HG03025 (cell line): Measurements from ENCODE around the gene ZPR1.
"Not testable (repeated sequence)": the region's sequence is repeated elsewhere in the genome, so short reads cannot be mapped to it uniquely, and the experiment has no call there.

Experiments
- ATAC-seq: cut with Tn5 transposase; IDR thresholded peaks from one replicate; pipeline ENCODE4 v1.9.1; 2021; ENCODE audit warnings: mild to moderate bottlenecking, moderate library complexity; ENCODE audit not compliant: unreplicated experiment, low FRiP score

The ZPR1 gene

GRCh38 chr11:116771935-116772334 lies 15.9 kb downstream of the ZPR1 start:
- ATAC-seq = no peak

DNA sequence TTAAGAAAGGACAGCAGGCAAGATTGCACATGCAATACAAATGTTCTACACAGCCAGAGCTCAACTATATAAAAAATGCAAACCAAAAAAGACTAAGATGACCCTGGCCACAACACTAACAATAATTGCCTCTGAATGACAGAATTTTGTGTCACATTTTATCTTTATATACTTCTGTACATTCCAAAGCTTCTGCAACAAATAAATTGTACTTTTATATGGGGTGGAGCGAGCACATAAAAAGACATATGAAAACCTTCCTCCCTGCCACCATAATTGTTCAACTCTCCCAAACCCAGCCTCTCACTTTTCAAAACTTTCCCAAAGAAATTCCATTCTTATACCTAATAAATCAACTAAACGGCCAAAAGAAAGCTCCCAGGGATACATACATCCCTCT lies 25.7 kb downstream of the ZPR1 start:
- no peak for ATAC-seq

GRCh38 chr11:116756044-116756443 lies 31.8 kb downstream of the ZPR1 start:
- ATAC-seq = not testable (repeated sequence)

GRCh38 chr11:116750070-116750718 lies 37.6 kb downstream of the ZPR1 start:
- no peak for ATAC-seq

- ATAC-seq = no peak
Observed at GRCh38 chr11:116742104-116742503, 45.7 kb downstream of the ZPR1 start.

DNA sequence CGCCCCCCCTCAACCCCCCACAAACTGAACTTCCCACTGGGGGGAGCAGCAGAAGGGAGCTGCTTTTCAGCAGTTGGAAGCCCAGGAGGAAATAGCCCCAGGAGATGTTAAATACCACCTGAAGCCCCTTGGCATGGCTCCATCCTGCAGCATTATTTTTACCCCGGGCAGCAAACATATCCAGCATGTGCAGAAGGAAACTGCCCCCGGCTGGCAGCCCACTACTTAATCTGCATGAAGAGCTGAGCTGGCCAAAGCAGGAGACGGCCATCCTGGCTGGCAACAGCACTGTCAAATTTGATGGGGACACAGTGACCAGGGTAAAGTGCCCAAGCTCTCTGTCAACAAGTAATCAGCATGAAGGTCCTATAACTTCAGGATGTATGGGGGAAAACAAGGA lies 47.1 kb downstream of the ZPR1 start:
- ATAC-seq = no peak

- ATAC-seq = no peak
Observed at GRCh38 chr11:116738975-116739374, 48.8 kb downstream of the ZPR1 start.

DNA sequence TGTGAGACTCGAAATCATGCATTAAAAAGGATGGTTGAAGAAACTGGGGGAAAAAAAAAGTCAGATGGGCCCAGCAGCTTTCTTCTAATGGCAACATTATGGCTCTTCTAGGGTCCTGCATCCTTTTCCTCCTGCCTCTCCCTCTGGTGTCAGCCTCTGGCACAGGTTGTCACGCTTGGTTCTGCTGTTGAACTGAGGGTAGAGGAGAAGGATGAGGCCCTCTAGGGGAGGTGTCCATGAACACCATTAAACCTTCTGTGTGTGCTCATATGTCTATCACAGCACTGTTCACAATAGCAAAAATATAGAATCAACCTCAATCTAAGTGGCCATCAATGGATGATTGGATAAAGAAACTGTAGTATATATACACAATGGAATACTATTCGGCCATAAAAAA lies 51.1 kb downstream of the ZPR1 start:
- ATAC-seq = no peak

GRCh38 chr11:116733969-116734508 lies 53.8 kb downstream of the ZPR1 start:
- ATAC-seq = no peak

- ATAC-seq = no peak
Observed at GRCh38 chr11:116733043-116733755, 54.6 kb downstream of the ZPR1 start.

GRCh38 chr11:116732271-116733042 lies 55.4 kb downstream of the ZPR1 start:
- no peak for ATAC-seq

GRCh38 chr11:116731821-116732220 lies 56.0 kb downstream of the ZPR1 start:
- ATAC-seq = no peak

DNA sequence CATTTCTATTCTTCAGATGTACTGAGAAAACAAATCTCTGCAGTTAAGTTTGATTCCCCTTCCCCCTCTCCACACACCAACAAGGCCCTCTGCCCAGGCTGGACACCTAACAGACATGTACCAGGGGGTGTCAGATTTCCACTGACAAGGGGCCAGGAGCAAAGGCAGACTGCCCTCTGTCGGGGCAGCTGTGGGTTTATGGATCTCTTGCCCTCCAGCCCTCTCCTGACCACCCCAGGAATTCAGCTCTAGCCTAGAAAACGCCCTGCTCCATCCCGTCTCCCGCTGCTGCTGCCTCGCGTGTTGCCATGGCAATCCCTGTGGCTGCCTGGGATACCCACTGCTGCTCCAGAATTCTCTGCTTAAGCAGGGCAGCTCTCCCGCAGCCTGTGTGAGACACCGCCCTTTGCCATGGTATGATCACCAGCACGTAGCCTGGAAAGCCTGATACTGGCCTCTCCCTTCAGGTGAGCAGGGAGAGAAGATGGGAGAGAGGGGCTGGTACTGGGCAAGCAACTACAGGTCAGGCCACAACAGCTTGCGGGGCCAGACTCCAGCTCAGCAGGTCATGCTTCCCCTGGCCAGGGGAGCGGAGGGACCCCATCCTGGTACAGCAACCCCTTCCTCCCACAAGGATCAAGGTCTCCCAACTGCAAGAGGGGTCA lies 56.6 kb downstream of the ZPR1 start:
- ATAC-seq = no peak

DNA sequence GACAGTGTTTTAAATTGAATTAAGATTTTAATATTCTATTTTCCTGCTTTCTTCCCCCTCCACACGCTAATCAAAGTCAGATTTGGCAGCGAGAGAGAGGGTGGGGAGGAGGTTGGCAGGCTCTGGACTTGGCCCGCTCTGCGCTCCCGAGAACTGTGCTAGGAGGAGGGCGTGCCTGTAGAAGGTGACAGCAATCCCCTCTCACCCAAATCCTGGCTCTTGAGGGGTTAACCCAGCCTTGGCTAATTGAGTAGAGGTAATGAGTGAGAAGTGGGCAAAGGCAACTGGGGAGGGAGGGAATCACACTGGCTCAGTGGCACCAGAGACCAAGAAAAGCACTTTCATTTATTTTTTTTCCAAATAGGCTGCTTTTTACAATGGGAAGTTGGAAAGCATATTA lies 57.2 kb downstream of the ZPR1 start:
- no peak for ATAC-seq

DNA sequence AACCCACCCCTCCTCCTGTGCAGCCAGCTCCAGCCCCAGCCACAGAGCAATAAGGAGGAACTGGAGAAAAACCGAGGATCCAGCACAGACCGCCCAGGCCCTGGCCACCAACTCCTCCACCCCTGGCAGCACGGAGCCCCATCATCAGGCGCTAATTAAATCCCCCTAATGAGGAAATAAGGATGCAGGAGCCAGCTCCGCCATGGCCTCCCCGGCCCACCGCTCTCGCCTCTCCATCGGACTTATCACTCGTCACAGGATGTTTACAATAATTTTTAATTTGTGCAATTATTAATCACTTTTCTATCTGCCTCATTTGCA lies 57.6 kb downstream of the ZPR1 start:
- no peak for ATAC-seq

GRCh38 chr11:116729501-116730240 lies 58.2 kb downstream of the ZPR1 start:
- ATAC-seq = no peak

DNA sequence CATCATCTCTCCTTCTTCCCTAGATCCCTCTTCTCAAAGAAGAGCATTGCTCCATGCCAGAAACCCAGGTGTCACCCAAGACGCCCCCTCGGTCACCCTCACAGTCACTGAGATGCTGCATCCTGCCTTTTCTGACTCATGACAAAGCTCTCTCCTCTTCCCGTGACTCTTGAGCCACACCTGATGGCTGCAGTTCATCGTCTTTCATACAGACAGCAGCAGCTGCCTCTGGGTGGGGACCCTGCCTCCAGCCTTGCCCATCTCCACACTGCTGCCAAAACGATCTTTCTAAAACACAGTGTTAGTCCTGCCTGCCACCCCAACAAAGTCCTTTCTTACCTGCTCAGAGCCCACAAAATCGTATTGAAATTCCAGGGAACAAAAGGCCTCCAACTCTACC lies 59.8 kb downstream of the ZPR1 start:
- ATAC-seq = no peak

DNA sequence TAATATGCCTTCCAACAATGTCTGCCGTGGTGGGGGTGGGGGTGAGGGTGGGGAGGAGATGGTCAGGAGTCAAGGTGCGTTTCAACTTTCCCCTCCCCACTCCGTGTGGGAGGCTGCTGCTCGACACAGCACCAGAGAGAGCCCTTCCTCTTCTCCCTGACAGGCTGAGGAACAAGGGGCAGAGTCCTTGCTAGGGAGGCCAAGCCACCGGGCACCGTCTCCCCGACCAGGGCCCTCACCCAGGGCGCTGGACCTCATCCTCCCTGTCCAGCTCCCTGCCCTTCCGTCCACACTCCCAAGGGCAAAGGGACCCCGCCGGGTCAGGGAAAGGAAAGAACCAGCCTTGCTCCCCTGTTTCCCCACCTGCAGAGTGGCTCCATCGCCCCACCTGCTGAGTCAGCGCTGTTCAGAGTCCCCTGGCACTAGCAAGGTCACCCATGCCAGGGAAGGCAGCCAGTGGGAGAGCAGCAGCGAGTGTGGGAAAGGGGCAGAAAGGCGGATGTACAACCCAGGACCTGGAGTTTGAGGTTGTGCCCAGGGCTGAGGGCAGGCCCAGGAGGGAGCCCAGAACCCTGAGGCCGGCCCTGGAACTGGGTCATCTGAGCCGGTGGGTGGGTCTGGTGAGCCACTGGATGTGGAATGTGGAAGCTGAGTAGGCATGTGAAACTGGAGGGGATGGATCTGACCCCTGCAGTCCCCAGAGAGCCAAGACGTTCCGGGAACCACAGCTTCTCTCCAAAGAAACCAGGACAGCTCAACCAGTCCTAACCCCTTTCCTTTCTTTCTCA lies 62.2 kb downstream of the ZPR1 start:
- no peak for ATAC-seq

DNA sequence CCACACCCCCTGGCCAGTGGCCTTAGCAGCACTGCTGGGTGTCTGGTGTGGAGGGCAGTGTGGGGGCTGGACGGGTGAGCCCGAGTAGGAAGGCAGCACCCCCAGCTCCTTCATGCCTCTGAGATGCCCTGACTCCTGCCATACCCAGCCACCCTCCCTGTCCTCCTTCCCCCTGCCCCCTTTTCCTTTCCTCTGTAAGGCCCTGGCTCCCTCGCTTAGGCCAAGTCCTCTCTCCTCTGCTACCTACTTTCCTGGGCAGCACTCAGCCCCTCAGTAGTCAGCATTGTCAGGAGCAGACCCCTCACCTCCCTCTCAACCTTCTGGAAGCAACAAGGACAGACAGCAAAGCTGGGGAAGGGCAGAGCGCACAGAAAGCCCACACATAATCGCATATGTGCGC lies 63.0 kb downstream of the ZPR1 start:
- ATAC-seq = no peak
